ENCODE measurements around the gene GPR21.
A peak's percentile ranks its signal among the peaks of the same experiment; 100 is the strongest.

Gene GPR21

GRCh38 chr9:123003466-123003865, 30.0 kb upstream of the GPR21 start:
- no peak overlapping the region for H3K9ac ChIP-seq (ENCODE audit: low read length in 5 of 5)
- H3K4me1 ChIP-seq (ENCODE audit: control insufficient read depth in 5 of 5, insufficient read depth in 5 of 5, low read length in 5 of 5) = peaks cover 0 to 17% (median 7%) of the 10 kb centered on the region in 5 donors
- H3K27me3 ChIP-seq (ENCODE audit: control insufficient read depth in 5 of 5, insufficient read depth in 4 of 5, low read length in 5 of 5) = no peaks in the 10 kb centered on the region
- no peak overlapping the region for H3K4me3 ChIP-seq (ENCODE audit: low read depth in 1 of 5, low read length in 5 of 5)
- H3K9me3 ChIP-seq (ENCODE audit: control insufficient read depth in 5 of 5, low read length in 5 of 5) = no peaks in the 10 kb centered on the region
- no peak overlapping the region for H3K27ac ChIP-seq (ENCODE audit: low read depth, low read length)
- peaks cover 4 to 18% (median 10%) of the 10 kb centered on the region in 5 donors for H3K36me3 ChIP-seq (ENCODE audit: control insufficient read depth in 5 of 5, insufficient read depth in 5 of 5, low read length in 5 of 5)

- Histone ChIP-seq H3K27ac (ENCODE audit: low read depth, low read length) (no peak overlapping the region), H3K9ac (ENCODE audit: low read length in 5 of 5) (peak overlapping the region in 1 of 5 donors; percentile 27), H3K36me3 (ENCODE audit: control insufficient read depth in 5 of 5, insufficient read depth in 5 of 5, low read length in 5 of 5) (peaks cover 0 to 14% (median 4%) of the 10 kb centered on the region in 5 donors), H3K9me3 (ENCODE audit: control insufficient read depth in 5 of 5, low read length in 5 of 5) (no peaks in the 10 kb centered on the region), H3K4me1 (ENCODE audit: control insufficient read depth in 5 of 5, insufficient read depth in 5 of 5, low read length in 5 of 5) (peaks cover 0 to 21% (median 7%) of the 10 kb centered on the region in 5 donors), H3K4me3 (ENCODE audit: low read depth in 1 of 5, low read length in 5 of 5) (no peak overlapping the region), H3K27me3 (ENCODE audit: control insufficient read depth in 5 of 5, insufficient read depth in 4 of 5, low read length in 5 of 5) (no peaks in the 10 kb centered on the region)
Measured at GRCh38 chr9:123005964-123006363, 27.5 kb upstream of the GPR21 start.

- H3K9ac ChIP-seq (ENCODE audit: low read length in 5 of 5) = no peak overlapping the region
- no peaks in the 10 kb centered on the region for H3K27me3 ChIP-seq (ENCODE audit: control insufficient read depth in 5 of 5, insufficient read depth in 4 of 5, low read length in 5 of 5)
- peaks cover 0 to 14% (median 3%) of the 10 kb centered on the region in 5 donors for H3K36me3 ChIP-seq (ENCODE audit: control insufficient read depth in 5 of 5, insufficient read depth in 5 of 5, low read length in 5 of 5)
- no peaks in the 10 kb centered on the region for H3K9me3 ChIP-seq (ENCODE audit: control insufficient read depth in 5 of 5, low read length in 5 of 5)
- H3K27ac ChIP-seq (ENCODE audit: low read depth, low read length) = no peak overlapping the region
- H3K4me3 ChIP-seq (ENCODE audit: low read depth in 1 of 5, low read length in 5 of 5) = no peak overlapping the region
- peaks cover 0 to 30% (median 15%) of the 10 kb centered on the region in 5 donors for H3K4me1 ChIP-seq (ENCODE audit: control insufficient read depth in 5 of 5, insufficient read depth in 5 of 5, low read length in 5 of 5)
Measured at GRCh38 chr9:123007269-123007668, 26.2 kb upstream of the GPR21 start.

GRCh38 chr9:123008909-123009308, 24.6 kb upstream of the GPR21 start:
- Histone ChIP-seq H3K4me1 (ENCODE audit: control insufficient read depth in 5 of 5, insufficient read depth in 5 of 5, low read length in 5 of 5) (peaks cover 0 to 30% (median 15%) of the 10 kb centered on the region in 5 donors), H3K27ac (ENCODE audit: low read depth, low read length) (no peak overlapping the region), H3K9ac (ENCODE audit: low read length in 5 of 5) (no peak overlapping the region), H3K27me3 (ENCODE audit: control insufficient read depth in 5 of 5, insufficient read depth in 4 of 5, low read length in 5 of 5) (no peaks in the 10 kb centered on the region), H3K36me3 (ENCODE audit: control insufficient read depth in 5 of 5, insufficient read depth in 5 of 5, low read length in 5 of 5) (peaks cover 0 to 22% (median 7%) of the 10 kb centered on the region in 5 donors), H3K9me3 (ENCODE audit: control insufficient read depth in 5 of 5, low read length in 5 of 5) (no peaks in the 10 kb centered on the region), H3K4me3 (ENCODE audit: low read depth in 1 of 5, low read length in 5 of 5) (no peak overlapping the region)

GRCh38 chr9:123011380-123011779, 22.1 kb upstream of the GPR21 start:
- Histone ChIP-seq H3K27ac (ENCODE audit: low read depth, low read length) (peak overlapping the region; percentile 82), H3K27me3 (ENCODE audit: control insufficient read depth in 5 of 5, insufficient read depth in 4 of 5, low read length in 5 of 5) (no peaks in the 10 kb centered on the region), H3K36me3 (ENCODE audit: control insufficient read depth in 5 of 5, insufficient read depth in 5 of 5, low read length in 5 of 5) (peaks cover 9 to 36% (median 18%) of the 10 kb centered on the region in 5 donors)

GRCh38 chr9:123011878-123012528, 21.5 kb upstream of the GPR21 start:
- Histone ChIP-seq H3K4me1 (ENCODE audit: control insufficient read depth in 5 of 5, insufficient read depth in 5 of 5, low read length in 5 of 5) (peaks cover 0 to 20% (median 6%) of the 10 kb centered on the region in 5 donors), H3K9me3 (ENCODE audit: control insufficient read depth in 5 of 5, low read length in 5 of 5) (no peaks in the 10 kb centered on the region), H3K27me3 (ENCODE audit: control insufficient read depth in 5 of 5, insufficient read depth in 4 of 5, low read length in 5 of 5) (no peaks in the 10 kb centered on the region), H3K36me3 (ENCODE audit: control insufficient read depth in 5 of 5, insufficient read depth in 5 of 5, low read length in 5 of 5) (peaks cover 11 to 42% (median 24%) of the 10 kb centered on the region in 5 donors), H3K9ac (ENCODE audit: low read length in 5 of 5) (peak overlapping the region in 2 of 5 donors; percentile 48 to 51), H3K27ac (ENCODE audit: low read depth, low read length) (peak overlapping the region; percentile 82), H3K4me3 (ENCODE audit: low read depth in 1 of 5, low read length in 5 of 5) (no peak overlapping the region)

More at GRCh38 chr9:123011380-123011779, 22.1 kb upstream of the GPR21 start:
- H3K9ac ChIP-seq (ENCODE audit: low read length in 5 of 5) = no peak overlapping the region
- H3K9me3 ChIP-seq (ENCODE audit: control insufficient read depth in 5 of 5, low read length in 5 of 5) = no peaks in the 10 kb centered on the region
- peaks cover 0 to 20% (median 6%) of the 10 kb centered on the region in 5 donors for H3K4me1 ChIP-seq (ENCODE audit: control insufficient read depth in 5 of 5, insufficient read depth in 5 of 5, low read length in 5 of 5)
- no peak overlapping the region for H3K4me3 ChIP-seq (ENCODE audit: low read depth in 1 of 5, low read length in 5 of 5)

- peaks cover 15 to 53% (median 35%) of the 10 kb centered on the region in 5 donors for H3K36me3 ChIP-seq (ENCODE audit: control insufficient read depth in 5 of 5, insufficient read depth in 5 of 5, low read length in 5 of 5)
Measured at GRCh38 chr9:123016631-123017030, 16.8 kb upstream of the GPR21 start.

GRCh38 chr9:123020796-123021195, 12.7 kb upstream of the GPR21 start:
- Histone ChIP-seq H3K9ac (ENCODE audit: low read length in 5 of 5) (no peak overlapping the region), H3K27me3 (ENCODE audit: control insufficient read depth in 5 of 5, insufficient read depth in 4 of 5, low read length in 5 of 5) (no peaks in the 10 kb centered on the region), H3K27ac (ENCODE audit: low read depth, low read length) (no peak overlapping the region), H3K36me3 (ENCODE audit: control insufficient read depth in 5 of 5, insufficient read depth in 5 of 5, low read length in 5 of 5) (peaks cover 20 to 58% (median 28%) of the 10 kb centered on the region in 5 donors), H3K9me3 (ENCODE audit: control insufficient read depth in 5 of 5, low read length in 5 of 5) (no peaks in the 10 kb centered on the region), H3K4me3 (ENCODE audit: low read depth in 1 of 5, low read length in 5 of 5) (no peak overlapping the region), H3K4me1 (ENCODE audit: control insufficient read depth in 5 of 5, insufficient read depth in 5 of 5, low read length in 5 of 5) (peaks cover 0 to 8% (median 2%) of the 10 kb centered on the region in 5 donors)

More at GRCh38 chr9:123016631-123017030, 16.8 kb upstream of the GPR21 start:
- Histone ChIP-seq H3K9me3 (ENCODE audit: control insufficient read depth in 5 of 5, low read length in 5 of 5) (no peaks in the 10 kb centered on the region), H3K27me3 (ENCODE audit: control insufficient read depth in 5 of 5, insufficient read depth in 4 of 5, low read length in 5 of 5) (no peaks in the 10 kb centered on the region), H3K27ac (ENCODE audit: low read depth, low read length) (no peak overlapping the region), H3K9ac (ENCODE audit: low read length in 5 of 5) (no peak overlapping the region), H3K4me3 (ENCODE audit: low read depth in 1 of 5, low read length in 5 of 5) (no peak overlapping the region), H3K4me1 (ENCODE audit: control insufficient read depth in 5 of 5, insufficient read depth in 5 of 5, low read length in 5 of 5) (peaks cover 0 to 22% (median 10%) of the 10 kb centered on the region in 5 donors)

GRCh38 chr9:123026425-123026824, 7.0 kb upstream of the GPR21 start:
- Histone ChIP-seq H3K36me3 (ENCODE audit: control insufficient read depth in 5 of 5, insufficient read depth in 5 of 5, low read length in 5 of 5) (peaks cover 6 to 29% (median 16%) of the 10 kb centered on the region in 5 donors), H3K9me3 (ENCODE audit: control insufficient read depth in 5 of 5, low read length in 5 of 5) (no peaks in the 10 kb centered on the region), H3K9ac (ENCODE audit: low read length in 5 of 5) (no peak overlapping the region)

GRCh38 chr9:123027517-123027916, 6.0 kb upstream of the GPR21 start:
- Histone ChIP-seq H3K4me1 (ENCODE audit: control insufficient read depth in 5 of 5, insufficient read depth in 5 of 5, low read length in 5 of 5) (no peaks in the 10 kb centered on the region), H3K9ac (ENCODE audit: low read length in 5 of 5) (no peak overlapping the region), H3K27me3 (ENCODE audit: control insufficient read depth in 5 of 5, insufficient read depth in 4 of 5, low read length in 5 of 5) (no peaks in the 10 kb centered on the region), H3K4me3 (ENCODE audit: low read depth in 1 of 5, low read length in 5 of 5) (no peak overlapping the region), H3K9me3 (ENCODE audit: control insufficient read depth in 5 of 5, low read length in 5 of 5) (no peaks in the 10 kb centered on the region), H3K27ac (ENCODE audit: low read depth, low read length) (no peak overlapping the region), H3K36me3 (ENCODE audit: control insufficient read depth in 5 of 5, insufficient read depth in 5 of 5, low read length in 5 of 5) (peaks cover 4 to 20% (median 12%) of the 10 kb centered on the region in 5 donors)

More at GRCh38 chr9:123026425-123026824, 7.0 kb upstream of the GPR21 start:
- Histone ChIP-seq H3K27ac (ENCODE audit: low read depth, low read length) (no peak overlapping the region), H3K27me3 (ENCODE audit: control insufficient read depth in 5 of 5, insufficient read depth in 4 of 5, low read length in 5 of 5) (no peaks in the 10 kb centered on the region), H3K4me1 (ENCODE audit: control insufficient read depth in 5 of 5, insufficient read depth in 5 of 5, low read length in 5 of 5) (peaks cover 0 to under 1% (median 0%) of the 10 kb centered on the region in 5 donors), H3K4me3 (ENCODE audit: low read depth in 1 of 5, low read length in 5 of 5) (no peak overlapping the region)

Measured in subcutaneous abdominal adipose tissue (tissue), 5 donors.